Fibroblast of pulmonary artery (primary cell): Measurements from ENCODE around the gene SACS.

Experiments used
- DNase-seq: peaks from one replicate; pipeline ENCODE4 v3.0.0-alpha.2; 2010; ENCODE audit warnings: low read depth
- H3K4me3 ChIP-seq: replicated peaks from 2 replicates; pipeline ENCODE4 v1.5.1; 2011; ENCODE audit warnings: low read depth, mild to moderate bottlenecking, control low read depth, low read length, moderate library complexity
- CTCF ChIP-seq: IDR thresholded peaks from 2 replicates; pipeline ENCODE4 v1.5.1; 2011; ENCODE audit warnings: mild to moderate bottlenecking, control low read depth, low read length, inconsistent platforms; ENCODE audit errors: missing control alignments

The SACS gene

GRCh38 chr13:23383151-23383550, 50.4 kb downstream of the SACS start:
- no peak overlapping the region for H3K4me3 ChIP-seq
- no peak for DNase-seq
- no peak for TF ChIP-seq CTCF

- no peak for TF ChIP-seq CTCF
- H3K4me3 ChIP-seq: no peak overlapping the region
- no peak for DNase-seq
Observed at GRCh38 chr13:23381866-23382265, 51.6 kb downstream of the SACS start.

GRCh38 chr13:23380534-23380933, 53.0 kb downstream of the SACS start:
- H3K4me3 ChIP-seq: no peak overlapping the region
- DNase-seq: peak; percentile 58
- no peak for TF ChIP-seq CTCF

GRCh38 chr13:23377983-23378632, 55.4 kb downstream of the SACS start:
- DNase-seq: peak; percentile 93
- TF ChIP-seq CTCF: no peak
- H3K4me3 ChIP-seq: no peak overlapping the region

GRCh38 chr13:23377579-23377978, 55.9 kb downstream of the SACS start:
- H3K4me3 ChIP-seq: no peak overlapping the region
- TF ChIP-seq CTCF: no peak
- DNase-seq: no peak

- DNase-seq: peak; percentile 95
- peak overlapping the region; percentile 63 for H3K4me3 ChIP-seq
- no peak for TF ChIP-seq CTCF
Observed at GRCh38 chr13:23375001-23375971, 58.2 kb downstream of the SACS start.
